ENCODE results near the gene KLHL22.
"Not testable (repeated sequence)": the region's sequence is repeated elsewhere in the genome, so short reads cannot be mapped to it uniquely, and the experiment has no call there.

- TF ChIP-seq POLR2AphosphoS5 (IDR thresholded peaks at IDR 0.05; ENCODE audit: borderline replicate concordance, low read depth, low read length); EZH2 (IDR thresholded peaks at IDR 0.05); FOXP2 (optimal IDR thresholded peaks at IDR 0.05; ENCODE audit: control extremely low read depth, extremely low read length, insufficient read depth): not testable (repeated sequence)
These were observed 80.4 kb downstream of the KLHL22 start for GRCh38 chr22:20415241-20415640.
